ENCODE data around the gene AKAP7.

Gene AKAP7

GRCh38 chr6:131255434-131255833, 120.2 kb downstream of the AKAP7 start:
- H3K27ac ChIP-seq (ENCODE audit: low read depth, low read length, poor library complexity, severe bottlenecking) = no peak overlapping the region
- no peak overlapping the region for H3K4me2 ChIP-seq (ENCODE audit: low read length)

GRCh38 chr6:131255911-131256310, 120.6 kb downstream of the AKAP7 start:
- Histone ChIP-seq H3K4me2 (ENCODE audit: low read length) (no peak overlapping the region), H3F3A (ENCODE audit: insufficient read depth, low read length) (no peaks in the 10 kb centered on the region), H4K20me1 (ENCODE audit: insufficient read depth, low read length) (no peaks in the 10 kb centered on the region), H3K36me3 (ENCODE audit: insufficient read depth, low read length) (no peaks in the 10 kb centered on the region), H3K27ac (ENCODE audit: low read depth, low read length, poor library complexity, severe bottlenecking) (no peak overlapping the region), H3K4me3 (ENCODE audit: low read depth, low read length, poor library complexity, severe bottlenecking) (no peak overlapping the region), H3K27me3 (ENCODE audit: insufficient read depth, low read length) (no peaks in the 10 kb centered on the region), H3K79me2 (ENCODE audit: insufficient read depth, low read length) (no peaks in the 10 kb centered on the region), H3K4me1 (ENCODE audit: insufficient read depth, low read length, severe bottlenecking) (no peaks in the 10 kb centered on the region), H2AFZ (ENCODE audit: low read length) (no peak overlapping the region), H3K9me3 (ENCODE audit: low read length) (no peaks in the 10 kb centered on the region), H3K9ac (ENCODE audit: low read length) (no peak overlapping the region), H3K9me2 (ENCODE audit: low read depth, low read length) (no peaks in the 10 kb centered on the region)
- TF ChIP-seq CTCF (IDR thresholded peaks at IDR 0.05; ENCODE audit: low read length) = no peak
- TF ChIP-seq EZH2 (IDR thresholded peaks at IDR 0.05; ENCODE audit: borderline replicate concordance, low read length) = no peak

More at GRCh38 chr6:131255434-131255833, 120.2 kb downstream of the AKAP7 start:
- TF ChIP-seq CTCF (IDR thresholded peaks at IDR 0.05; ENCODE audit: low read length) (no peak), EZH2 (IDR thresholded peaks at IDR 0.05; ENCODE audit: borderline replicate concordance, low read length) (no peak)
- Histone ChIP-seq H4K20me1 (ENCODE audit: insufficient read depth, low read length) (no peaks in the 10 kb centered on the region), H3K27me3 (ENCODE audit: insufficient read depth, low read length) (no peaks in the 10 kb centered on the region), H3K79me2 (ENCODE audit: insufficient read depth, low read length) (no peaks in the 10 kb centered on the region), H3K36me3 (ENCODE audit: insufficient read depth, low read length) (no peaks in the 10 kb centered on the region), H2AFZ (ENCODE audit: low read length) (no peak overlapping the region), H3K4me1 (ENCODE audit: insufficient read depth, low read length, severe bottlenecking) (no peaks in the 10 kb centered on the region), H3K4me3 (ENCODE audit: low read depth, low read length, poor library complexity, severe bottlenecking) (no peak overlapping the region), H3K9me3 (ENCODE audit: low read length) (no peaks in the 10 kb centered on the region), H3K9me2 (ENCODE audit: low read depth, low read length) (no peaks in the 10 kb centered on the region), H3K9ac (ENCODE audit: low read length) (no peak overlapping the region), H3F3A (ENCODE audit: insufficient read depth, low read length) (no peaks in the 10 kb centered on the region)

- Histone ChIP-seq H3K4me3 (ENCODE audit: low read depth, low read length, poor library complexity, severe bottlenecking) (no peak overlapping the region), H3K9me2 (ENCODE audit: low read depth, low read length) (no peaks in the 10 kb centered on the region), H3K4me1 (ENCODE audit: insufficient read depth, low read length, severe bottlenecking) (no peaks in the 10 kb centered on the region), H4K20me1 (ENCODE audit: insufficient read depth, low read length) (no peaks in the 10 kb centered on the region), H2AFZ (ENCODE audit: low read length) (no peak overlapping the region), H3K9ac (ENCODE audit: low read length) (no peak overlapping the region), H3K27ac (ENCODE audit: low read depth, low read length, poor library complexity, severe bottlenecking) (no peak overlapping the region), H3K79me2 (ENCODE audit: insufficient read depth, low read length) (no peaks in the 10 kb centered on the region), H3K9me3 (ENCODE audit: low read length) (no peaks in the 10 kb centered on the region), H3K27me3 (ENCODE audit: insufficient read depth, low read length) (no peaks in the 10 kb centered on the region), H3K36me3 (ENCODE audit: insufficient read depth, low read length) (no peaks in the 10 kb centered on the region), H3F3A (ENCODE audit: insufficient read depth, low read length) (no peaks in the 10 kb centered on the region), H3K4me2 (ENCODE audit: low read length) (no peak overlapping the region)
- TF ChIP-seq EZH2 (IDR thresholded peaks at IDR 0.05; ENCODE audit: borderline replicate concordance, low read length) (no peak), CTCF (IDR thresholded peaks at IDR 0.05; ENCODE audit: low read length) (no peak)
Measured at GRCh38 chr6:131257104-131257503, 121.8 kb downstream of the AKAP7 start.

Measured in OCI-LY1 (cell line).